NCI-H748 treated with DMSO at 0.1 percent for 48 hours (cell line): Measurements from ENCODE around the gene PPP1R2.
"Not testable (repeated sequence)": the region's sequence is repeated elsewhere in the genome, so short reads cannot be mapped to it uniquely, and the experiment has no call there.

Source experiments
- DNase-seq: peaks from one replicate; lab custom pipeline; 2025; lab: John Stamatoyannopoulos, UW

PPP1R2 gene

GRCh38 chr3:195537995-195538394, 5.1 kb downstream of the PPP1R2 start:
- DNase-seq: no peak

GRCh38 chr3:195535293-195535692, 7.8 kb downstream of the PPP1R2 start:
- no peak for DNase-seq

- no peak for DNase-seq
These were observed 10.3 kb downstream of the PPP1R2 start for GRCh38 chr3:195532834-195533233.

GRCh38 chr3:195532345-195532744, 10.8 kb downstream of the PPP1R2 start:
- no peak for DNase-seq

- no peak for DNase-seq
These were observed 11.4 kb downstream of the PPP1R2 start for GRCh38 chr3:195531683-195532082.

GRCh38 chr3:195526492-195526891, 16.6 kb downstream of the PPP1R2 start:
- no peak for DNase-seq

- no peak for DNase-seq
These were observed 18.8 kb downstream of the PPP1R2 start for GRCh38 chr3:195524171-195524896.

GRCh38 chr3:195522254-195523023, 20.7 kb downstream of the PPP1R2 start:
- peak; percentile 48 for DNase-seq

- DNase-seq: no peak
These were observed 26.1 kb downstream of the PPP1R2 start for GRCh38 chr3:195517030-195517429.

GRCh38 chr3:195514610-195515235, 28.4 kb downstream of the PPP1R2 start:
- not testable (repeated sequence) for DNase-seq

- no peak for DNase-seq
These were observed 30.3 kb downstream of the PPP1R2 start for GRCh38 chr3:195512798-195513345.

- no peak for DNase-seq
These were observed 32.0 kb downstream of the PPP1R2 start for GRCh38 chr3:195511136-195511535.

- no peak for DNase-seq
These were observed 34.9 kb downstream of the PPP1R2 start for GRCh38 chr3:195508185-195508584.

- DNase-seq: no peak
These were observed 67.5 kb downstream of the PPP1R2 start for GRCh38 chr3:195475614-195476013.

GRCh38 chr3:195475116-195475515, 68.0 kb downstream of the PPP1R2 start:
- not testable (repeated sequence) for DNase-seq

GRCh38 chr3:195468841-195469240, 74.3 kb downstream of the PPP1R2 start:
- DNase-seq: no peak

- no peak for DNase-seq
These were observed 74.7 kb downstream of the PPP1R2 start for GRCh38 chr3:195468391-195468776.

GRCh38 chr3:195467641-195468390, 75.3 kb downstream of the PPP1R2 start:
- DNase-seq: no peak

- DNase-seq: no peak
These were observed 76.9 kb downstream of the PPP1R2 start for GRCh38 chr3:195466251-195466650.
